Stimulated activated memory B cell treated with anti-CD40 and anti-IgM and Interleukin-4, amounts not matched to agents 10 μg/mL and 1 μg/mL and 100 μg/mL, for 72 hours (primary cell): ENCODE measurements around the gene CAB39.

Source experiments
- ATAC-seq: fragments of 150-1000 bp; cut with Tn5 transposase; 2 replicates; pipeline ENCODE4 v1.10.0; 2021
- H3K27ac Mint-ChIP-seq: one replicate; pipeline ENCODE4 v1.8.0; 2022; ENCODE audit warnings: mild to moderate bottlenecking, mixed read lengths
- H3K27me3 Mint-ChIP-seq: one replicate; pipeline ENCODE4 v1.8.0; 2022; ENCODE audit warnings: mixed read lengths
- H3K36me3 Mint-ChIP-seq: one replicate; pipeline ENCODE4 v1.8.0; 2022; ENCODE audit warnings: mixed read lengths
- H3K4me1 Mint-ChIP-seq: one replicate; pipeline ENCODE4 v1.8.0; 2022; ENCODE audit warnings: mixed read lengths
- H3K4me3 Mint-ChIP-seq: one replicate; pipeline ENCODE4 v1.8.0; 2022; ENCODE audit warnings: mild to moderate bottlenecking, moderate library complexity, mixed read lengths
- H3K9me3 Mint-ChIP-seq: one replicate; pipeline ENCODE4 v1.8.0; 2022; ENCODE audit warnings: mixed read lengths

Gene CAB39

GRCh38 chr2:230793572-230794359 is 81.1 kb downstream of the CAB39 start:
- Mint-ChIP-seq H3K4me1 (peaks cover 44% of the 10 kb centered on the region), H3K9me3 (peaks cover 8% of the 10 kb centered on the region), H3K27ac (no peak overlapping the region), H3K27me3 (no peaks in the 10 kb centered on the region), H3K4me3 (peak overlapping the region; percentile 47), H3K36me3 (peaks cover 54% of the 10 kb centered on the region)
- peak; percentile 91 for ATAC-seq

GRCh38 chr2:230794497-230794896 is 81.9 kb downstream of the CAB39 start:
- Mint-ChIP-seq H3K4me3 (peak overlapping the region; percentile 47), H3K9me3 (peaks cover 3% of the 10 kb centered on the region), H3K27ac (no peak overlapping the region), H3K36me3 (peaks cover 47% of the 10 kb centered on the region), H3K4me1 (peaks cover 38% of the 10 kb centered on the region), H3K27me3 (no peaks in the 10 kb centered on the region)
- no peak for ATAC-seq

GRCh38 chr2:230795856-230796255 is 83.2 kb downstream of the CAB39 start:
- Mint-ChIP-seq H3K36me3 (peaks cover 44% of the 10 kb centered on the region), H3K4me3 (no peak overlapping the region), H3K27ac (no peak overlapping the region), H3K27me3 (no peaks in the 10 kb centered on the region), H3K4me1 (peaks cover 34% of the 10 kb centered on the region), H3K9me3 (no peaks in the 10 kb centered on the region)
- ATAC-seq: no peak

- no peak for ATAC-seq
- peaks cover 35% of the 10 kb centered on the region for H3K4me1 Mint-ChIP-seq
- H3K36me3 Mint-ChIP-seq: peaks cover 43% of the 10 kb centered on the region
- no peak overlapping the region for H3K27ac Mint-ChIP-seq
- no peaks in the 10 kb centered on the region for H3K27me3 Mint-ChIP-seq
- no peaks in the 10 kb centered on the region for H3K9me3 Mint-ChIP-seq
- H3K4me3 Mint-ChIP-seq: no peak overlapping the region
These were observed 83.7 kb downstream of the CAB39 start for GRCh38 chr2:230796280-230796862.

GRCh38 chr2:230797515-230798495 is 85.2 kb downstream of the CAB39 start:
- Mint-ChIP-seq H3K4me1 (peaks cover 28% of the 10 kb centered on the region), H3K36me3 (peaks cover 39% of the 10 kb centered on the region)
- ATAC-seq: peak; percentile 83

GRCh38 chr2:230798769-230799399 is 86.2 kb downstream of the CAB39 start:
- peaks cover 44% of the 10 kb centered on the region for H3K36me3 Mint-ChIP-seq
- H3K4me3 Mint-ChIP-seq: no peak overlapping the region
- H3K27ac Mint-ChIP-seq: no peak overlapping the region
- no peaks in the 10 kb centered on the region for H3K9me3 Mint-ChIP-seq
- no peaks in the 10 kb centered on the region for H3K27me3 Mint-ChIP-seq
- ATAC-seq: peak; percentile 55
- H3K4me1 Mint-ChIP-seq: peaks cover 22% of the 10 kb centered on the region

More at GRCh38 chr2:230797515-230798495, 85.2 kb downstream of the CAB39 start:
- H3K4me3 Mint-ChIP-seq: no peak overlapping the region
- H3K9me3 Mint-ChIP-seq: no peaks in the 10 kb centered on the region
- H3K27me3 Mint-ChIP-seq: no peaks in the 10 kb centered on the region
- no peak overlapping the region for H3K27ac Mint-ChIP-seq

- Mint-ChIP-seq H3K27me3 (no peaks in the 10 kb centered on the region), H3K9me3 (no peaks in the 10 kb centered on the region), H3K4me3 (no peak overlapping the region), H3K36me3 (peaks cover 40% of the 10 kb centered on the region), H3K27ac (peak overlapping the region; percentile 79), H3K4me1 (peaks cover 21% of the 10 kb centered on the region)
- ATAC-seq: peak; percentile 62
These were observed 92.8 kb downstream of the CAB39 start for GRCh38 chr2:230805353-230806017.

- H3K27me3 Mint-ChIP-seq: no peaks in the 10 kb centered on the region
- no peaks in the 10 kb centered on the region for H3K9me3 Mint-ChIP-seq
- no peak overlapping the region for H3K4me3 Mint-ChIP-seq
- H3K36me3 Mint-ChIP-seq: peaks cover 38% of the 10 kb centered on the region
- peaks cover 17% of the 10 kb centered on the region for H3K4me1 Mint-ChIP-seq
- ATAC-seq: no peak
- no peak overlapping the region for H3K27ac Mint-ChIP-seq
These were observed 95.1 kb downstream of the CAB39 start for GRCh38 chr2:230807729-230808128.

GRCh38 chr2:230809015-230809414 is 96.4 kb downstream of the CAB39 start:
- H3K27ac Mint-ChIP-seq: no peak overlapping the region

GRCh38 chr2:230809677-230810251 is 97.1 kb downstream of the CAB39 start:
- ATAC-seq: no peak
- H3K36me3 Mint-ChIP-seq: peaks cover 35% of the 10 kb centered on the region
- no peak overlapping the region for H3K4me3 Mint-ChIP-seq
- H3K27ac Mint-ChIP-seq: no peak overlapping the region
- peaks cover 17% of the 10 kb centered on the region for H3K4me1 Mint-ChIP-seq
- H3K27me3 Mint-ChIP-seq: no peaks in the 10 kb centered on the region
- H3K9me3 Mint-ChIP-seq: no peaks in the 10 kb centered on the region

More at GRCh38 chr2:230809015-230809414, 96.4 kb downstream of the CAB39 start:
- H3K4me3 Mint-ChIP-seq: no peak overlapping the region
- peaks cover 17% of the 10 kb centered on the region for H3K4me1 Mint-ChIP-seq
- peaks cover 34% of the 10 kb centered on the region for H3K36me3 Mint-ChIP-seq
- ATAC-seq: no peak
- no peaks in the 10 kb centered on the region for H3K9me3 Mint-ChIP-seq
- no peaks in the 10 kb centered on the region for H3K27me3 Mint-ChIP-seq

- Mint-ChIP-seq H3K27ac (no peak overlapping the region), H3K4me3 (no peak overlapping the region), H3K36me3 (peaks cover 33% of the 10 kb centered on the region)
These were observed 98.9 kb downstream of the CAB39 start for GRCh38 chr2:230811508-230811907.

GRCh38 chr2:230812033-230812432 is 99.4 kb downstream of the CAB39 start:
- ATAC-seq: no peak
- H3K27me3 Mint-ChIP-seq: no peaks in the 10 kb centered on the region
- no peak overlapping the region for H3K4me3 Mint-ChIP-seq
- peaks cover 6% of the 10 kb centered on the region for H3K4me1 Mint-ChIP-seq
- no peak overlapping the region for H3K27ac Mint-ChIP-seq
- H3K36me3 Mint-ChIP-seq: peaks cover 37% of the 10 kb centered on the region
- H3K9me3 Mint-ChIP-seq: no peaks in the 10 kb centered on the region

More at GRCh38 chr2:230811508-230811907, 98.9 kb downstream of the CAB39 start:
- no peaks in the 10 kb centered on the region for H3K27me3 Mint-ChIP-seq
- no peak for ATAC-seq
- peaks cover 6% of the 10 kb centered on the region for H3K4me1 Mint-ChIP-seq
- no peaks in the 10 kb centered on the region for H3K9me3 Mint-ChIP-seq

GRCh38 chr2:230814616-230815015 is 102.0 kb downstream of the CAB39 start:
- H3K27ac Mint-ChIP-seq: no peak overlapping the region
- no peak for ATAC-seq
- peaks cover 55% of the 10 kb centered on the region for H3K36me3 Mint-ChIP-seq
- no peak overlapping the region for H3K4me3 Mint-ChIP-seq
- H3K27me3 Mint-ChIP-seq: no peaks in the 10 kb centered on the region
- H3K4me1 Mint-ChIP-seq: no peaks in the 10 kb centered on the region
- no peaks in the 10 kb centered on the region for H3K9me3 Mint-ChIP-seq

GRCh38 chr2:230815088-230815487 is 102.4 kb downstream of the CAB39 start:
- Mint-ChIP-seq H3K36me3 (peaks cover 55% of the 10 kb centered on the region), H3K27me3 (no peaks in the 10 kb centered on the region), H3K4me3 (no peak overlapping the region), H3K4me1 (no peaks in the 10 kb centered on the region), H3K27ac (no peak overlapping the region), H3K9me3 (no peaks in the 10 kb centered on the region)
- no peak for ATAC-seq
